Neural cell (in vitro differentiated cells): ENCODE measurements around the gene KCNJ6.

Experiments
- EP300 ChIP-seq: fragments of 450-650 bp; conservative IDR thresholded peaks from 2 replicates; pipeline ENCODE4 v1.6.1; 2014; ENCODE audit warnings: antibody characterized with exemption, mild to moderate bottlenecking, moderate library complexity; ENCODE audit not compliant: poor library complexity, severe bottlenecking
- EZH2 ChIP-seq: fragments of 200-600, 300-800 bp; shearing (Covaris generic), sonication (generic); IDR thresholded peaks from 2 replicates; pipeline ENCODE4 v1.6.1; 2014; ENCODE audit warnings: antibody characterized with exemption, low read length, borderline replicate concordance, mild to moderate bottlenecking; ENCODE audit not compliant: insufficient read depth, poor library complexity, severe bottlenecking
- POLR2AphosphoS5 ChIP-seq: IDR thresholded peaks from 2 replicates; pipeline ENCODE4 v1.6.1; 2012
- RAD21 ChIP-seq: fragments of 450-650 bp; conservative IDR thresholded peaks from 2 replicates; pipeline ENCODE4 v1.6.1; 2014; ENCODE audit warnings: antibody characterized with exemption, mild to moderate bottlenecking, moderate library complexity
- TAF1 ChIP-seq: IDR thresholded peaks from 2 replicates; pipeline ENCODE4 v1.6.1; 2012; ENCODE audit warnings: low read depth
- TF ChIP-seq, protein P1 (sequence below): fragments of 450-650 bp; IDR thresholded peaks from 2 replicates; pipeline ENCODE4 v1.5.1; 2014; ENCODE audit warnings: antibody characterized with exemption, mild to moderate bottlenecking, moderate library complexity; ENCODE audit not compliant: poor library complexity, severe bottlenecking

GRCh38 chr21:37815893-37816292 is 100.4 kb downstream of the KCNJ6 start:
- no peak for TF ChIP-seq TAF1
- TF ChIP-seq, protein P1, sequence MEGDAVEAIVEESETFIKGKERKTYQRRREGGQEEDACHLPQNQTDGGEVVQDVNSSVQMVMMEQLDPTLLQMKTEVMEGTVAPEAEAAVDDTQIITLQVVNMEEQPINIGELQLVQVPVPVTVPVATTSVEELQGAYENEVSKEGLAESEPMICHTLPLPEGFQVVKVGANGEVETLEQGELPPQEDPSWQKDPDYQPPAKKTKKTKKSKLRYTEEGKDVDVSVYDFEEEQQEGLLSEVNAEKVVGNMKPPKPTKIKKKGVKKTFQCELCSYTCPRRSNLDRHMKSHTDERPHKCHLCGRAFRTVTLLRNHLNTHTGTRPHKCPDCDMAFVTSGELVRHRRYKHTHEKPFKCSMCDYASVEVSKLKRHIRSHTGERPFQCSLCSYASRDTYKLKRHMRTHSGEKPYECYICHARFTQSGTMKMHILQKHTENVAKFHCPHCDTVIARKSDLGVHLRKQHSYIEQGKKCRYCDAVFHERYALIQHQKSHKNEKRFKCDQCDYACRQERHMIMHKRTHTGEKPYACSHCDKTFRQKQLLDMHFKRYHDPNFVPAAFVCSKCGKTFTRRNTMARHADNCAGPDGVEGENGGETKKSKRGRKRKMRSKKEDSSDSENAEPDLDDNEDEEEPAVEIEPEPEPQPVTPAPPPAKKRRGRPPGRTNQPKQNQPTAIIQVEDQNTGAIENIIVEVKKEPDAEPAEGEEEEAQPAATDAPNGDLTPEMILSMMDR = no peak
- TF ChIP-seq RAD21 = no peak
- TF ChIP-seq EP300 = no peak
- TF ChIP-seq EZH2 = no peak
- TF ChIP-seq POLR2AphosphoS5 = no peak
